ENCODE measurements around the gene ZCCHC24.

ZCCHC24 gene

GRCh38 chr10:79472951-79473350 is 27.5 kb upstream of the ZCCHC24 start:
- DNase-seq (ENCODE audit: insufficient read length, low spot score), result no peak
- no peak for TF ChIP-seq CTCF (IDR thresholded peaks at IDR 0.05; ENCODE audit: insufficient read depth, missing control alignments)

GRCh38 chr10:79472449-79472848 is 27.0 kb upstream of the ZCCHC24 start:
- TF ChIP-seq CTCF (IDR thresholded peaks at IDR 0.05; ENCODE audit: insufficient read depth, missing control alignments), result no peak
- no peak for FAIRE-seq
- no peak for DNase-seq (ENCODE audit: insufficient read length, low spot score)

More at GRCh38 chr10:79472951-79473350, 27.5 kb upstream of the ZCCHC24 start:
- FAIRE-seq, result no peak

GRCh38 chr10:79471776-79472175 is 26.4 kb upstream of the ZCCHC24 start:
- DNase-seq (ENCODE audit: insufficient read length, low spot score), result no peak
- no peak for FAIRE-seq
- no peak for TF ChIP-seq CTCF (IDR thresholded peaks at IDR 0.05; ENCODE audit: insufficient read depth, missing control alignments)

- DNase-seq (ENCODE audit: insufficient read length, low spot score), result no peak
- no peak for FAIRE-seq
- no peak for TF ChIP-seq CTCF (IDR thresholded peaks at IDR 0.05; ENCODE audit: insufficient read depth, missing control alignments)
These were observed 24.7 kb upstream of the ZCCHC24 start for GRCh38 chr10:79470096-79470495.

GRCh38 chr10:79468841-79469585 is 23.6 kb upstream of the ZCCHC24 start:
- FAIRE-seq (no peak), DNase-seq (ENCODE audit: insufficient read length, low spot score) (no peak)
- TF ChIP-seq CTCF (IDR thresholded peaks at IDR 0.05; ENCODE audit: insufficient read depth, missing control alignments), result no peak

GRCh38 chr10:79468015-79468560 is 22.7 kb upstream of the ZCCHC24 start:
- DNase-seq (ENCODE audit: insufficient read length, low spot score) (no peak), FAIRE-seq (no peak)
- TF ChIP-seq CTCF (IDR thresholded peaks at IDR 0.05; ENCODE audit: insufficient read depth, missing control alignments), result no peak

- DNase-seq (ENCODE audit: insufficient read length, low spot score), result no peak
- TF ChIP-seq CTCF (IDR thresholded peaks at IDR 0.05; ENCODE audit: insufficient read depth, missing control alignments), result no peak
- no peak for FAIRE-seq
These were observed 19.9 kb upstream of the ZCCHC24 start for GRCh38 chr10:79465341-79465740.

All from D721Med (cell line).